GM12872 (cell line): ENCODE data around the gene PIGQ.

Experiments used
- CTCF ChIP-seq: IDR thresholded peaks from 3 replicates; pipeline ENCODE4 v1.5.1; 2011; ENCODE audit warnings: low read depth, mild to moderate bottlenecking, low read length, moderate library complexity; ENCODE audit not compliant: insufficient read depth

Gene PIGQ

DNA sequence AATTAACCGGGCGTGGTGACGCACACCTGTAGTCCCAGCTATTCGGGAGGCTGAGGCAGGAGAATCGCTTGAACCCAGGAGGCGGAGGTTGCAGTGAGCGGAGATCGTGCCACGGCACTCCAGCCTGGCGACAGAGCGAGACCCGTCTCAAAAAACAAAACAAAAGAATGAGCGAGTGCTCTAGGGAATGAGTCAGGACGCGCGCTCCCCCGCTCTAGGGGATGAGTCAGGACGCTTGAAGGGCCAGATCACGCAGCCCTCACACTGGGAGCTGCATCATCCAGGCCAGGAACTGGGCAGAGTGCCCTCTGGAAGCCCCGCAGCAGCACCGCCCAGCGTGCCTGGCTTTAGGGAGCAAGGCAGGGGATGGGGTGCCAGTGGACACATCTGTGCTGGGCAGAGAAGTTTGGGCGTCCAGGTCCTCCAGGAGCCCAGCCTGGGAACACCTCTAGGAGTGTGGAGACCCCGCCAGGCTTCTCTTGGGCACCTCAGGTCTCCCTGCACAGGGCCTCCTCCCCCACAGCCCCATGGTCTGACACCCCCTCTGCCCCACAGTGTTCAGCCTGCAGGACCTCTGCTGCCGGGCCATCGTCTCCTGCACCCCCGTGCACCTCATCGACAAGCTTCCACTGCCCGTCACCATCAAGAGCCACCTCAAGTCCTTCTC lies 57.2 kb downstream of the PIGQ start:
- no peak for TF ChIP-seq CTCF

GRCh38 chr16:627454-628239 lies 57.9 kb downstream of the PIGQ start:
- TF ChIP-seq CTCF, result no peak

- TF ChIP-seq CTCF, result no peak
Observed at GRCh38 chr16:628321-629061, 58.7 kb downstream of the PIGQ start.

DNA sequence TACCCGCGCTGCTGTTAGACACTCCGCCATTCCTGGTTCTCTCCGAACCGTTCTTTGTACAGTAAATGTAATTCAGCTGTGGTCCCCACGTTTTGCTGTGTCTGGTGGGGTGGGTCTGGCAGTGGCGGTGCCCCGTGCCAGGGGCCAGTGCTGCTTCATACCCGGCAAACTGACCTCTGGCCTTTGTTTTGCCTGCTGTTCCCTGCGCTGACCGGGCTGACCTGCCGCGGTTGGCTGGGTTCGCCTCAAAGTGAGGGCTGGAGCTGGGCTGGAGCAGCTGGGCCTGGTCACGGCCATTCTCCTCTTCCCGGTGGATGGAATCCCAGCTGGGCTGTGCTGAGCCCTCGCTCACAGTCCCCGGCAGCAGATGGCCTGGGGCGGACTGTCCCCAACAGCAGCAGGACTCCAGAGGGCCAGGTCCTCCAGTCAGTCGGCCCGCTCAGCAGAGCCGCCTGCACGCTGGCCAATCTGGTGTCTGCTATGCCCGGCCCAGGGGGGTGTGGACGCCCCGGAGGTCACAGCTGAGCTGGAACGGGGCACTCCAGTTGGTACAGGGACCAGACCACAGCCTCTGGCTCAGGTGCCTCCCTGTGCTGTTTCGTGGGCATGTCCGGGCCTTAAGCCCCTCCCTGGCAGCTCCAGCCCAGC lies 59.5 kb downstream of the PIGQ start:
- no peak for TF ChIP-seq CTCF

GRCh38 chr16:629833-630248 lies 60.1 kb downstream of the PIGQ start:
- TF ChIP-seq CTCF, result no peak

- no peak for TF ChIP-seq CTCF
Observed at GRCh38 chr16:630249-630814, 60.6 kb downstream of the PIGQ start.
